Brain pericyte (primary cell): ENCODE data around the gene SYNE1.
A peak's percentile ranks its signal among the peaks of the same experiment; 100 is the strongest.
"Not testable (repeated sequence)": the region's sequence is repeated elsewhere in the genome, so short reads cannot be mapped to it uniquely, and the experiment has no call there.

Source experiments
- DNase-seq: peaks from one replicate; pipeline ENCODE4 v3.0.0-alpha.2; 2012; ENCODE audit warnings: low read depth, low spot score

SYNE1 gene

GRCh38 chr6:152423216-152424103 lies 213.7 kb downstream of the SYNE1 start:
- DNase-seq = no peak

- not testable (repeated sequence) for DNase-seq
These were observed 215.7 kb downstream of the SYNE1 start for GRCh38 chr6:152421496-152421895.

GRCh38 chr6:152420696-152421095 lies 216.5 kb downstream of the SYNE1 start:
- DNase-seq = no peak

GRCh38 chr6:152418551-152418950 lies 218.6 kb downstream of the SYNE1 start:
- DNase-seq = no peak

DNA sequence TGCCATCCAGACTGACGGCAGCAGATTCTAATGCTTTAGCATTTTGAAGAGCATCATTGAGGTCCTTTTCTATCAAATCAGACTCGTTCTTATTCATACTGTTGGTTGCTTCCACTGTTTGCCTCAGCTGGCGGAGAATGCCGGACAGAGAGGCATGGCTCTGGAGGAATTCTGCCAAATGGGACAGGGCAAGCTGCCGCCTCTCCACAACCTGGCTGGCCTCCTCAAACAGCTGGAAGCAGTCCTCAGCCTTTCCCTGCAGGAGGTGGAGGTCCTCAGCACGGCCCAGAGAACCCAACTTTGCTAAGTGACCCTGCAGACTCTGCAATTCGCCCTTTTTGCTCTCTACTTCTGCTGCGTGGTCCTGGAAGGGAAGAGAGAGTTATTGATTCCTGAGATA lies 220.5 kb downstream of the SYNE1 start:
- no peak for DNase-seq

- DNase-seq = no peak
These were observed 232.1 kb downstream of the SYNE1 start for GRCh38 chr6:152404936-152405595.

DNA sequence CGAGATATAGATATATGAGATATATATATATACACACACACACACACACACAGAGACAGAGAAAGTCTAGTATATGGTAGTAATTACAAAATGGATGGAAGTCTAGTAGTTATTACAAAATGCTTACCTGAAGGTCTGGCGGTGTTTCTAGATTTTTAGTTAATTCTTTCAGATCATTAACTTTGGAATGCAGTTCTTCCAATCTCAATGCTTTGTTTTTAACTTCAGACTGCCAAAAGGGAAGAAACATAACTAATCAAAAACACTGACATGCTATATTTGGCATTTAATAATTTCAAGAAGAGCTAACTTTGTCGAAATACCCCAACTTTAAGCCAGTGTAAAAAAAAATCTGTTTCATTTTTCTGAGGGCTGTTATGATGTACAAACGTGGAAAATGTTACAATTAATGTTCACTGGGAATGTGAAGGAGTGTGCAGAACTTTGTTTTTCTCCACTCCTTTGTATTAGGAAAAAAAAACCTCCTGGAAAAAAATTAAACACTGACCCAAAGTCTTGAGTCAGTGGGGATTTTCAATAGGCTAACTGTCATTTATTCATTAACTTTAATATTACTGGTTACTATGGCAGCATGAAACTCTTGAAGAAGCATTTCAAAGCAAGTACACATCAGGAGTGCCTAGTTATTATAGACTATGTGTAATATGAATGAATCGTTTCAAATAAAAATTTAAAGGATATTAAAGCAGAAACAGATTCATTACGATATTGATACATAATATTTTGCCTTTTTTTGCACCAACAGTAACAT lies 232.9 kb downstream of the SYNE1 start:
- DNase-seq = no peak

- no peak for DNase-seq
These were observed 234.4 kb downstream of the SYNE1 start for GRCh38 chr6:152402791-152403190.

DNA sequence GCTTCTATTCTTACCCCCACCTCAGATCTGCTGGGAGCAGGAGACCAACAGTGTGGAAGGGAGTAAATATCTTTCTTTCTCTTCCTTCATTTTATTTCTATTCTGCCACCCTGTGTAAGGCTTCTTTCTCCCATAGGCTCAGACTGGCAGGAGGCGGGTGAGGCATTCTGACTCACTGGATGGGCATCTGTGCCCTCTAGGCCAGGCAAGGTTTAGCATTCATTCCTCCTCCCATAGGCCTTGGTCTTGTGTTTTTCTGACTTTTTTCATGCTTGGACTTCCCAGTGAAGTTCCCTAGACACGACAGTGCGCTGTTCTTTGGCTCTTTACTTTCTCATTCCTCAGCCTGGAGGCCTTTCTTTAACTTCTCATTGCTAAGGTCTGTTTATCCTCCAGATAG lies 235.2 kb downstream of the SYNE1 start:
- no peak for DNase-seq

- no peak for DNase-seq
These were observed 237.8 kb downstream of the SYNE1 start for GRCh38 chr6:152399399-152399798.

GRCh38 chr6:152398993-152399392 lies 238.2 kb downstream of the SYNE1 start:
- DNase-seq = no peak

GRCh38 chr6:152398316-152398715 lies 238.8 kb downstream of the SYNE1 start:
- no peak for DNase-seq

DNA sequence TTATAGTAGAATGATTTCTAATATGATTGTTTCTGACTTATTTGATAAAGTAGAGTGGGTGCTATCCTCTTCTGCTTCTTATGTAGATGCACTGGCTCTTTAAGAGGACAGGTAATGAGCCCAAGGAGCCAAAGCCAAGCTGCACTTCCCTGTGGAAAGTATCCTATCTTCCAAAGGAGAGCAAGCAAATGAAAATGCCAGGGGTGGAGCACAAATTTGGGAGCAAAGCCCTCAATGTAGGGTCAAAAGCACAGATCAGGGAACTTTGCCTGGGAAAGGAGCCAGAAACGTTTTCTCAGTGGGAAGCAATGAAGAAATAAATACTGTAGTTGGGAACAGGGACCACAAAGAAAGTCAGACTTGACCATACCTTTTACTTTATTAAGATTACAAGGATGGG lies 242.9 kb downstream of the SYNE1 start:
- DNase-seq = no peak

DNA sequence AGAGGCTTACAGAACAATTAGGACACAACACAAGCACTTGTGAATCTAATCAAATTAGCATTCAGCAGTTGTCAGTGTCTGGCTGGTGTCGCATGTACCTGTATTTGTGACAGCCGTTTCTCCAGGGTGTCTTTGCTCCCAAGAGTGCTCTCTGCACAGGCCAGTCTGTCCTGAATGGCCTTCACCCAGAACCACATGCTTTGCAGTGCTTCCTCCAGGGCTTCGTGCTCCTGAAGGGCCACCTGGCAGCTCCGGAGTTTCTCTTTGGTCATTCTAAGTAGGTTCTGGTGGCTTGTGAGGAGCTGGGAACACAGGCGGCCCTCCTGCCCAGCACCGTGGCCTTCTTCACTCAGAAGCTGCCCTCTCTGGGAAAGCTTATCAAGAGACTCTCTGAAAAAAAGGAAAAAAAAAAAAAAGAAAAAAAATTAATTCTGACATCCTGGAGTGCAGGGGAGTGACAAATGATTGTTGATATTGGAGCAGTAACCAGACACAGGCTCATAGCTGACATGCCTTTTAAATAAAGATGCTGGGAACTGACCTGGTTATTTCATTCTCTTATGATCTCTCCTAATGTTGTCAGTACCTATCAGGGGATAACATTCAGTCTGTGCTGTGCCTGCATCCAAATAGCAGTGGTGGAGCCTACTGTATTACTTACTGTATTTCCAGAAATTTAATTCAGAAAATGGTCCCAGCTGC lies 245.8 kb downstream of the SYNE1 start:
- DNase-seq = no peak

DNA sequence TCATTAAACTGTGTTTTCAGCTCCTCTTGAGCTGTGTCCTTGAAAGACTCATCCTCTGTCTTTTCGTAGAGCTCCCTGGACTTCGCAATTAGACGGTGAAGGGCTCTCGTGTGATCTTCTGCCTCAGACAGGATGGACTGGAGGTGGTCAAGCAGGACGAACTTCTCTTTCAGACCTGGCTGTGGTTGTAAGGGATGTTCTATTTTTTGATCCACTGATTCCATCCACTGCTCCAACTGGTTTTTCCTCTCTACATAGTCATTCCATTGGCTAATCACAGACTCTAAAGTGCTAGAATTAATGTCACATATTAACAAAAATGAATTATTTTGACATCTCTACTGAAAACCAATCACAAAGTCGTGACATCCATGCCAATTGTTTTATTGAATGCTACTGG lies 250.1 kb downstream of the SYNE1 start:
- no peak for DNase-seq

DNA sequence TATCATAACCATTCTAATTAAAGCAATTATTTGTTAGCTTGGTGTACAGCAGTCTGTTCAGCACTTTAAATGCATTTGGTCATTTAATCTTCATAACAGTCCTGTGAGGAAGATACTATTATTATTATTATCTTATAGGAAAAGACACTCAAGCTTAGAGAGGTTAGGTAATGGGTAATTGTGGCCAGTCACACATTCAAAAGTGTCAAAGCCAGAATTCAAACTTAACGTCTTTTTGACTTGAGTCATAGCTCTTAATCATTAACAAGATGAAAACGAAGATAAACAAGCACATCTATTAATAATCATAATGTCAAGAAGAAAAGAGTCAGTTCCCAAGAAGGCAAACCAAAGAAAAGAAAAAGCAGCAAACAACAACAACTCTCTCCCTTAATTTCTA lies 251.0 kb downstream of the SYNE1 start:
- no peak for DNase-seq

DNA sequence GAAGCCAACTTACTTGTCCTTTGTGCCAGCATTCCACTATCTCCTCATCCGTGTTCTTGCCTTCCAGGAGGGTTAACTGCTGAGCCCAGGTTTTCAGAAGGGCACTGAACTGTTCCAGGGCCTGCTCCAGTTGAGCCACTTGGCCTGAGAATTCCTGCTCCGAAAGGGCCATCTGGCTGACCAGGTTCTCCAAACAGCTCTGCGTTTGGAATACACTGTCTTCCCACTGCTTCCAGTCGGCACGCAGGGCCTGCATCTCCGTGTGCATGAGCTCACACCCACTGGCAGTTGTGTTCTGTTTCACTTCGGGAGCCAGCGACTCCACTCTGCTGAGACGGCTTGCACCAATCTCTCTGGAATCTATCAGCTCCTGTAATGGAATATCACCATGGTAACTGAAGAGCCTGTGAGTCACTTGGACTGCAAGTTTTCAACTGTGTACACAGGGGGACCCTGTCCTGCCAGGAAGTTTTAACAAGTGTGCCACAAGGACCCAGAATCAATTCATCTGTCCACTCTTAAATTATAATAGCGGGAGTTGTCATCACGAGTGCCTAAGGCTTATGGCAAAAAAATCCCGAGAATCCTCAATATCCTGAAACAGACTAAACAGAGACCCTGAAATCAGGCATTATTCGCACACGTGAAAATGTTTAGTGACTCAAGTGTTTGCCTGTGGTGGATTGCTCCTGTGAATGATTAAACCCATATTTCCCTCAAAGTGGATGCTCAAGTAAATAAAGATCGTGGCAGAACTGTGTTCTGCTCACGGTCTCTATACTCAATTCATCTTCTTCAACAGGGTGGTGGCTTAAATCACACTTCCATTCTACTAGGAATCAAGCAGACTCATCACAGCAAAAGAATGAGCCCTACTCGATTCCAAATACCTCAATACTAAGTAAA lies 255.9 kb downstream of the SYNE1 start:
- peak; percentile 77 for DNase-seq

- DNase-seq = no peak
These were observed 256.8 kb downstream of the SYNE1 start for GRCh38 chr6:152380351-152380767.

DNA sequence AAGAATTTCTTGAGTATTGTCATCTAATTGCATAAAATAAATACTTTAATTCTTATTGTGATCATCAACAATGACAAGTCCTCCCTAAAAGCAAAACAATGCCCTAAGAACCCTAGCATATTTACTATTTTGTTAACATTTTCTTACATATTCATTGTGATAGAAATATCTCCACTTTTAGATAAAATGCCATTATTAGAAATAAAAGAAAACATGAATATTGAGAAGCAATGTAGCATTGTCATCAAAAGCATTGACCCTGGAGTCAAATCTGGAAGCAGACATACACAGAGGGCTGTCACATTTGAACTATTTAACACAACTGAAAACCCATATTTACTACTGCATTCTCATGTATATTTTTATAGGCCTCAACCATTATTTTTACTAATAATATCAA lies 257.7 kb downstream of the SYNE1 start:
- no peak for DNase-seq

DNA sequence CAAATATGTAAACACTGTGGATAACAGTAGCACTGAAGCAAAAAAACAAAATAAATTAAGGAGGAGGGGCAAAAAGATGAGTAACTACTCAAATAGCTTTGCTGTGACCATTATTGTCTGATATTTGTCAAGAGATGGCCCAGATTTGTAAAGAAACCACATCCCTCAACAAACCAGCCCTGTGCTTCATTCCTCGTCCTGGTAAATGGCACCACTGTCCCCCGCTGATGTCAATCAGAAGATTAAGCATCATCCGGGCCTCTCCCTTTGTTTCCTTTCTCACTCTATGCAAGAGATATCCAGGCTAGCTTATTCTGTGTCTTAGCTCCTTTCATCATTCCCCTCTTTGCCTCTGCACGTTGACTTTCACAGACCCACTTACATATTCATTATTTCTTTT lies 259.0 kb downstream of the SYNE1 start:
- no peak for DNase-seq

DNA sequence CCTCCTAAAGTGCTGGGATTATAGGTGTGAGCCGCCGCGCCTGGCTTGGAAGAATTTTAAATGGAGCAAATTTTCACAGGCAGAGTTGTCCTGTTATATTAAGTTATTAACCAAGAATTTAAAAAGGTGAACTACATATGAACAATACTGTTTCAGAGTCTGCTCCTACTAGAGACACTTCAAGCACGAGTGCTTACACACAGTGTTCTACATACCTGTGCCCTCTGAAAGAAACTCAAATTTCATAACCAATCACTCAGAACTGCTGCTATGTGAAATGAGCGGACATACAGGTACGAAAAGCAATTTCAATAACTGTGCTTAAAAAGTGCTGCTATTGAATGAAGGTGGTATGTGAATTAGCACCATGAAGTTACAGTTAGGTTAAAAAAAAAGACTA lies 262.0 kb downstream of the SYNE1 start:
- DNase-seq = no peak
